Activated CD4-positive, CD25-positive, alpha-beta regulatory T cell treated with anti-CD3 and anti-CD28 coated beads, Interleukin-2, amount 50 U/mL, for 16 hours (primary cell): ENCODE data around the gene SEC63.
A peak's percentile ranks its signal among the peaks of the same experiment; 100 is the strongest.
"Not testable (repeated sequence)": the region's sequence is repeated elsewhere in the genome, so short reads cannot be mapped to it uniquely, and the experiment has no call there.

ENCODE experiments used
- DNase-seq: peaks from one replicate; pipeline ENCODE4 v3.0.0-alpha.2; 2020; ENCODE audit warnings: low read depth, low spot score

Gene SEC63

DNA sequence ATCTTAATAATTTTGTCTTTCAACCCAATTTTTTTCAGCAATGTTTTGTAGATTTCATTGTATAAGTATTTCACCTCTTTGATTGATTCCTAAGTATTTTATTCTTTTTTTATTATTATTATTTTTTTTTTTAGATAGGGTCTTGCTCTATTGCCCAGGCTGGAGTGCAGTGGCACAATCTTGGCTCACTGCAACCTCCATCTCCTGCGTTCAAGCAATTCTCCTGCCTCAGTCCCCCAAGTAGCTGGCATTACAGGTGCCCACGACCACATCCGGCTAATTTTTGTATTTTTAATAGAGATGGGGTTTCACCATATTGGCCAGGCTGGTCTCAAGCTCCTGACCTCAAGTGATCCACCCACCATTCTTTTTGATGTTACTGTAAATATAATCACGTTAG is 97.0 kb downstream of the SEC63 start:
- not testable (repeated sequence) for DNase-seq

DNA sequence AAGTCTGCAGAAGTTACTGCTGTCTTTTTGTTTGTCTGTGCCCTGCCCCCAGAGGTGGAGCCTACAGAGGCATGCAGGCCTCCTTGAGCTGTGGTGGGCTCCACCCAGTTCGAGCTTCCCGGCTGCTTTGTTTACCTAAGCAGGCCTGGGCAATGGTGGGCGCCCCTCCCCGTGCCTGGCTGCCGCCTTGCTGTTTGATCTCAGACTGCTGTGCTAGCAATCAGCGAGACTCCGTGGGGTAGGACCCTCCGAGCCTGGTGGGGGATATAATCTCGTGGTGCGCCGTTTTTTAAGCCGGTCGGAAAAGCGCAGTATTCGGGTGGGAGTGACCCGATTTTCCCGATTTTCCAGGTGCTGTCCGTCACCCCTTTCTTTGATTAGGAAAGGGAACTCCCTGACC is 97.9 kb downstream of the SEC63 start:
- not testable (repeated sequence) for DNase-seq

DNA sequence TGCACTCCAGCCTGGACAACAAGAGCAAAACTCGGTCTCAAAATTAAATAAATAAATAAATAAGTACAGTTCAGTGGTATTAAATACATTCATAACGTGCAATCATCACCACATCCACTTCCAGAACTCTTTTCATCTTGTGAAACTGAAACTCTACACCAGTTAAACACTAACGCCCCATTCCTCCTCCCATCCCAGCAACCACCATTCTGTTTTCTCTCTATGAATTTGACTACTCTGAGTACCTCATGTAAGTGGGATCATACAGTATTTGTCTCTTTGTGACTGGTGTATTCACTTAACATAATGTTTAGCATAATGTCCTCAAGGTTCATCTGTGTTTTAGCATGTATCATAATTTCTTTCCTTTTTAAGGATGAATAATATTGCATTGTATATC is 104.8 kb downstream of the SEC63 start:
- no peak for DNase-seq

DNA sequence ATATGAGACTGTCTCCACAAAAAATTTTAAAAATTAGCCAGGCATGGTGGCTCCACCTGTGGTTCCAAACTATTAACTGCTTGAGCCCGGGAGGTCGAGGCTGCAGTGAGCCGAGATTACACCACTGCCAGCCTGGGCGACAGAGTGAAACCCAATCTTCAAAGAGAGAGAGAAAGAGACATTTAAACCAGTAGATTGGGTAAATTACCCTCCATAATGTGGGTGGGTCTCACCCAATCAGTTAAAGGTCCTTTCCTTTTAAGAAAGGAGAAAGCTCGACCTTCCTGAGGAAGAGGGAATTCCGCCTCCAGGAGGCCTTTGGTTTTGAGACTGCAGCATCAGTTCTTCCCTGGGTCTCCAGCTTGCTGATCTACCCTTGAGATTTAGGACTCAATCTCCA is 108.7 kb downstream of the SEC63 start:
- DNase-seq, result no peak

DNA sequence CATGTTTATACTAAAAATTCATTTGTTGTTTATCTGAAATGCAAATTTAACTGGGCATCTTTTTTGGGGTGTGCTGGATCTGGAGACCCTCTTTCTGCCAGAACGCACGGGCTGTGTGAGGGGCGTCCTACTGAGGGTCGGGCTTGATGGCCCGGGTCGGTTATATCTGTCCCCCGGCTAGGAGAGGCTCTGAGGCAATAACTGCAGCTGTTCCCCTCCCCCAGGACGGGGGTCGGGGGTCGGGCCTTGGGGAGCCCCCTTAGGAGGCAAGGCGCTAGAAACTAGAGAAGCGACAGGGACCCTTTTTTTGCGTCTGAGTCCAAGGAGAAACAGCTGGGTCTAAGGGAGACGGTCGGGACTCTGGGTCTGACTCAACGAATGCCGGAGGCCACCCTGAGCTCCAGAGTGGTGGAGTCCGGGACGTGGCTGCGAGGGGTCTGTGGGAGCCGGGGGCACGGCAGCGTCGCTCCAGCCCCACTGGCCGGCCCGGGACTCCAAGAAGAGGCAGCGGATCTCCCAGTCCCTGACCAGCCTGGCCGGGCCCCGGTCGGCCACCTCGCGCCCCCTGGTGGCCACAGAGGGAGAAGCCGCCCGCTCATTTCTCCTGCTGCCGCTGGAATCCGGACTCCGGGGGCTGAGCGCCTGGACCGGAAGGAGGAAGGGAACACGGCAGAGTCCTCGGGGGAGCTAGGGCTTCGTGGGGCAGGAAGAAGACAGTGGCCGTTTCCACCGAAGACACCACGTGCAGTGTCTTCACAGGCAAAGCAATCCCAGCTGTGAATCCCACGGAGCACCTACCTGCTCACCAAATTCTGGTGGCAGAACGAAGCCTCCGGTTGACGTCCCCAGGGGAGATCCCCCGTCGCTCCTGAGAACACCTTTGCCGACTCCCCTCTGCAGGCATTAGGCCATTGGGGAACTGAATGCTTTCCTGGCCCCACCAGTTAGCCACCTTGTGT is 109.9 kb downstream of the SEC63 start:
- DNase-seq, result peak; percentile 50

DNA sequence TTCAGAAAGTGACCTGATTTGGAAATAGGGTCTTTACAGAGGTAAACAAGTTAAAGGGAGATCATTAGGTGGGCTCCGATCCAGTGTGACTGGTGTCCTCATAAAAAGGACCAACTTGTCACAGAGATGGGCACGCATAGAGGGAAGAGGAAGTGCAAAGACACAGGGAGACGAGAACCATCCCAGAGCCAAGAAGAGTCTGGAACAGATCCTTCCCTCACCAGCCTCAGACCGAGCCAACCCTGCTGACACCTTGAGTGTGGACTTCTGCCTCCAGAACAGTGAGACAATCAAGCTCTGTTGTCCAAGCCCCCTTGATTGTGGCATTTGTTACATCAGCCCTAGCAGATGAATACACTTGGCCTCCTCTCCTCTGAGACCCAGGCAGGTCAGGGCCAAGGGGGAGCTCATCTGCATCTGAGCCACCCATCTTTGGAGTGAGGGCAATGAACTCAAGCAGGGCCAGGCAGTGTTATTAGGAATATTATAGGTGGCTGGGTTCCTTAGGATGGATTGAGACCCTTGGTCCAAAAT is 111.7 kb downstream of the SEC63 start:
- no peak for DNase-seq

DNA sequence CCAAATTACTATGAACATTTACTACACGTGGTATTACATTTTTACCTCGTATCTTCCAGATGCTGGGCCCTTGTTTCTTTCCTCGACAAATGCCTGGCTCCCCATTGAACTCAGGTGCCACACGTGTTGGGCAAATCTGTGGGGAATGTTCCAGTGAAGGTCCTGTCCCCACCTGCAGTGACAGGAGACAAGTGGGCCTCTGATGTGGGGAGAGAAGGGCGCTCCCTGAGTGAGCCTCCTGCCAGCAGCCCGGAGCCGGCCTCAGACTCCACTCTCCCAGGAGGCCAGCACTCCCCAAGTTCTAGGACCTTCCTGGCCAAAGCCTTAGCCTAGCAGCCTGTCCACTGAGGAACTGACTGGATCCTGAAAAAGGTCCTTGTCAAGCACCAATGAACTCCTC is 112.2 kb downstream of the SEC63 start:
- no peak for DNase-seq

DNA sequence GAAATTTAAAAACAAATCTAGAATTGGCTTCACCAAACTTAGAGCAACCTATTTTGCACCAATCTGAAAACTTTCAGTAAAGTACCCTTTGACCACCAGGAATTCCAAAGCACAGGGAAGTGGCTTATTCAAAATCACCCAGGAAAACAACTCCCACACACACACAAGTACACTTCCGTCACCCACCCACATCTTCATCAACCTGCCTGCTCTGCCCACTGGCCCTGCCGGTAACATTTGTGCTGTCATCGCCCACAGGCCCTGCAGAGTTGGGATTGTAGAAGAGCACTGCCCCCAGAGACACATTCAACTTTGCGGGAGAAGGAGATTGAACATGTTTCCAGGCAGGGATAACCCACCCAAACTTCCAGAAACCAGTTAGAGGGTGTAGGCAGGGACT is 114.6 kb downstream of the SEC63 start:
- no peak for DNase-seq

DNA sequence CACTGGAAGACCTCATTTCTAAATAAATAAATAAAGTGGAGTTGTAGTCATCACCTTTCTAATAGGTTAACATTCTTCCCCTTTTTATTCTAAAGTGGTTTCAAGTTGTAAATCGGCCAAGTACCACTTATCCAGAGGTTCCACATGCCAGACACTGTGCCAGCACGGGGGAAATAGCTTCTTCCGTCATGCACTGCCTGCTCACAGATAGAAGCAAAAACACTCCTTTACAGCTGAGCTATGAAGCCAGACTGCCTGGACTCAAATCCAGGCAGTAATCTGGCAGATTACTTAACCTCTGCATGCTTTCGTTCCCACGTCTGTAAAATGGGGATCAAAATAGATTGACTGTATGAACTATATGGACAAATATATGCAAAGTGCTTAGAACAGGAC is 116.7 kb downstream of the SEC63 start:
- DNase-seq, result no peak

DNA sequence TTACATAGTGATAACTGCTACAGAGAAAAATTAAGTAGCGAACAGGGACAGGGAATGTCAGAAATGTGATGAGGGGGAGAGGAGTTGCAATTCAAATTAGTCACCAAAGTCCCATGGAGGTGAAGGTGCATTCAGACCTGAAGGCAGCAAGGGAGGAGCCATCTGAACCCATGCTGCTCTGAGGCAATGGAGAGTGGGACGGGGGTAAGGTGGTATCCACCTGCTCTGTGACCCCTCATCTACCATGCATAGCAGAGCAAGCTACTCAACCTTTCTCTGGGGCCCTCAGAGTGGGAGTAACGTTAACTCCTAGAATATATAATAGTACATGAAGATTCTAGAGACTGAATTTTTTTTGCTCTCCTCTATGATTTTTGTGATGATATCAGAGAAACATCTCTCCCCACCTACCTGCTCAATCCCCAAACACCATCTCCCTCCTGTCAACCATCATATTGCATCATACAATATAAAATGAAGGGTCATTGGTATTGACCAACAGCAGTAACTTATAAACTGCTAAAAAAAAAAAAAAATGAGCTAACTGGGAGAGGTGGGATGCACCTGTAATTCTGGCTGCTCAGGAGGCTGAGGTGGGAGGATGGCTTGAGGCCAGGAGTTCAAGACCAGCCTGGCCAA is 117.3 kb downstream of the SEC63 start:
- DNase-seq, result no peak

DNA sequence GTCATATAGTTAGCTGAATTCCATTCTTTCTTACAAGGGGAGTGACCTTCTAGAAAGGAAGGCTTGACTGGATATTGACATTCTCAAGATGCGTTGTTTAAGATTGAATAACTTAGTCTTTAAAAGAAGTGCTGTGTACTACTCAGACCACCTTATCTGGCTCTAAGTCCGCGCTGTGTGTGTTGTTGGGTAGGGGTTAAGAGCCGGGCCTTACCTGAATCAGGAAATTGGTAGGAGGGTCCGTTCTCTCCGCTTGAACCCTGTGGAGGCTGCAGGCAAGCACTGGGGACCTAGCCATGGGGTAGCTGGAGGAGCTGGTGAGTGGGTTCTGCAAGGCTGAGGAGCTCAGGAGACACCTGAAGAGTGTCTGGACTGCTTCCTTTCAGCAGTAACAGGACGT is 124.9 kb downstream of the SEC63 start:
- DNase-seq, result no peak

DNA sequence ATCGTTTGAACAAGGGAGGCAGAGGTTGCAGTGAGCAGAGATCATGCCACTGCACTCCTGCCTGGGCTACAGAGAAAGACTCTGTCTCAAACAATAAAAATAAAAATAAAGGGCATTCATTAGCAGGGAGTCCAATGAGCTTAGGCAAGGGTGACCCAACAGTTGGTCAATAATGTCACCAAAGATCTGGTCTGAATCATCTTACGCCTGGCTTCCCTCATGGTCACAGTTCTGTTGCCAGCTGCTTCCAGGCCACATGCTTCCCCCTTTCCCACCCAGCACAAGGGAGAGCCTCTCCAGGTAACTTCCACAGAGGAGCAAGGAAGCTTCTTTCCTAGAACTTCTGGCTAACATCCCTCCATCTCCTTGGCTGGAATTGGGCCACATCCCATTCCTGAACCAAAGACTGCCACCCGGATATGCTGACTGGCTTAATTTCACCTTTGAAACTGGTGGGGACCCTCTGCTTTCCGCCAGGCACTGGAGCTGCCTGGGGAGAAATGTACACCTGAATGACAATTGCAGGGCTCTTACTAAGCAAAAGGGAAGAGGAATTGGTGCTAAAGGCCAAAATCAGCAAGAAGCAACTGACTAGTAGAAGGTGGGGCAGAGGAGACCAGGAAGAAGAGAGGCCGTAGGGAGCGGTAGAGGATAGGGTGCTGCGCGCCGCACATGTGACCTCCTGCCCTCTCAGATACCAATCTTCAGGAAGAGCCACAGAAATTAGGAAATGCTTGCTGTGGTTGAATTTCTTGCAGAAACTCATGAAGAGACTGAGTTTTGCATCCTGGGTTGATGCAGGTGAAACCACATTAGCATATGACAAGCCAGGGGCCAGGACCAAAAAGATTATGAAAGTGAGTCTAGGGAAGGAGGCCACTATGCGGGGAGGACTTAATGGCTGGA is 125.6 kb downstream of the SEC63 start:
- no peak for DNase-seq

DNA sequence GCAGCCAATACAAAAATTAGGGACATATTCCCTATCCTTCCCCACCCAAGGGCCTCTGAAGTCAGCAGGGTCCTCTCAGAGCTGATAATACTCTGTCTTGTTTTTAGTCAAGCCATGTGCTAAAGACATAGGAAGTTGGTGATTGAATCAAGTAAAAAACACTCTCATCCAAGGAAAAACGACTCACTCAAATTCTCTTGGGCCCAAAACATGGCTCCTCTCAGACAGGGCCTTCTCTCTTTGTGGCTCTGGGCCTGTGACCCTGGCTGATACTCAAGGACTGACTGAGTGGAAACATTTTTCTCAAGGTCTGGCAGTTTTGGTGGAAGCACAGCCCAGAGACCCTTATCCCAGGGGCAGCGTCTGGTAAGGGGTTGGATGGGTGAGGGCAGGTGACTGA is 127.9 kb downstream of the SEC63 start:
- DNase-seq, result no peak

DNA sequence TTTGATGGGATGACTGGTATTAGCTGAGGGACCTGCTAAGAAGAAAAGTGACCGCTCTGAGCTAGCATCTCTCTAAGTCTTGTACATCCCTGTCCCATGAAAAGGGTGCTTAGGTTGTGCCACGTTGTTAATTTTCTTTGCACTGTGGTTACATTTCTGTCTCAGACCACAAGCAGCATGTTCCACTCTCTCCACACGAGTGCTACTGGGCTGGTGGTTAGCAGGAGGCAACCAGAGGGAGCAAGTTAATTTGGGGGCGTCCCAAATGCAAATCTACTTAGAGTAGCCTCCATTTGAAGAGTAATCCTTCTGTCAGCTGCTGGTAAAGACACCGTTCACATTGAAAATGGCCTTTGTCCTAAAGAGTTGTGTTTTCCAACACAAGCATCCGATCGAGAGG is 130.5 kb downstream of the SEC63 start:
- no peak for DNase-seq

DNA sequence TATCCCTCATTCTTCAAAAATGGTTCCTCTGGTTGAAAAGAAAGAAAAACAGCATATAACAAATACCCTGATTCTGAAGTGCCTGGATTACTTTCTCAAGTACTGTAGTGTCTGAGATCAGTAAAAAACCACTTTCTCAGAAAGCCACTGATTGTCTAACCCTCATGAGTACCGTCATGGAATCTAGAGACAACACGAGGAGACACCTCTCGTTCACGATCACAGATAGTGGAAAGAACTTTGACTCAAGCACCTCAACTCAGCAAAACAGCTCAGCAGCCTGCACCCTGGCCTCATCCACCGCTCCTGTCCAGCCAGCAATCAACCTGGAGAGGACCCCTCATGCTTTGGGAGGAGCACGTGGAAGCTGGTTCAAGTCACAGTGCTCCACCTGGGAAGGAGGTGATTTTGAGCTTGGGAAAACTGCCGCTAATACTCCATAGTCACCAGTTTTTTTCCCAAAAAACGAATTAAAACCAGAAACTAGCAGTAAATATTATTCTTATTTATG is 134.9 kb downstream of the SEC63 start:
- DNase-seq, result peak; percentile 19

DNA sequence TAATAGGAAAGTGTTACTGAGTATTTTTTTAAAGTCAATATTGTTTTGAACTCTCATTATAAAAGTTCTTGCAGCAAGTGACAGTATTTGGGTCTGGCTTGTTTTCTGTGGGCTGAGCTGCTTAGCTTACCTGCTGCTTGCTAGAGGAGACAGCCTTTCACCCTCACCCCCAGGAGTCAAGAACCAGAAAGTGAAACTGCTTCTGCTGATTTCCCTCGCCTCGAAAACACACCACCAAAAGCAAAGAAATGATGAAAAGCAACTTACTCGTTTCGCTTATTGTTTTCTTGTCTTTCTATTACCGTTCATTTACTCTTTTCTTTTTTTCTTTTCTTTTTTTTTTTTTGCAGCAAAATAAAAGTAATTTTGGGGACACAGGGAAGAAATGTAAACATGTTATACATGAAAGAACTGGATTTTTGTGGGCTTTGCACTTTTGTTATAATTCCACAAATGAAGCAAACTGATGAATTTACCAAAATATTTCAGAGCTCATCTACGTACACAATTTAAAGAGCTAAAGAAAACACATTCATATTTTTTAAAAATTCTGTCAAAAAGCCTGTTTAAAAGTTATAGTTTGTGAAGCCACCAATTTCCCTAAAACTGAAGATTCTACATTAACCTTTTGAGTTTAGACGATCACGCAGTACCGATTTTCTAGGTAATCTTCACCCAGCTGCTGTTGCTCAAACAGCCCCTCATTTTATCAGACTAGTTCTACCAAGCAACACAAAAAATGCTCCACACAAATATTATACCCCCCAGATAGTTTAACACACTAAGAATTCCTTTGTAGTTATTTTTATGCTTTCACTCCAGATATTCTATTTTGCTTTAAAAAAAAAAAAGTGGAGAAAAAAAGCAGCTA is 135.6 kb downstream of the SEC63 start:
- peak; percentile 16 for DNase-seq

DNA sequence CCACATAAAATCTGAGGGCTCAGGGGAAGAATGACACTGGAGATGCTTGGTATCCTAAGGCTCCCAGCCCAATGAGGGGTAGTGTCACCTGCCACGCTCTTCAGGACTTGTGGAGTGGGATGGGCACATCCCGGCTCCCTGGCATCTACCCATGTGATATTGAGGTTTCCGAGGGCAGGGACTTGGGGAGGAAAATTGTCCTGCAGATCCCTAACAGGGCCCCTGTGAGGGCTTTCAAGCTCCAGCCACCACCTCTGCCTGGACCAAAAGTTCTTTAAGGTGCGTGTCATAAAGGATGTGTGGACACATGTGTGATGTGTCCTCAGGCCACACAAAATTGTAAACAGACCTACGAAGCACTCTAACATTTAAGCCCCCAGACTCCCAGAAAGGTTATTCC is 136.4 kb downstream of the SEC63 start:
- no peak for DNase-seq

DNA sequence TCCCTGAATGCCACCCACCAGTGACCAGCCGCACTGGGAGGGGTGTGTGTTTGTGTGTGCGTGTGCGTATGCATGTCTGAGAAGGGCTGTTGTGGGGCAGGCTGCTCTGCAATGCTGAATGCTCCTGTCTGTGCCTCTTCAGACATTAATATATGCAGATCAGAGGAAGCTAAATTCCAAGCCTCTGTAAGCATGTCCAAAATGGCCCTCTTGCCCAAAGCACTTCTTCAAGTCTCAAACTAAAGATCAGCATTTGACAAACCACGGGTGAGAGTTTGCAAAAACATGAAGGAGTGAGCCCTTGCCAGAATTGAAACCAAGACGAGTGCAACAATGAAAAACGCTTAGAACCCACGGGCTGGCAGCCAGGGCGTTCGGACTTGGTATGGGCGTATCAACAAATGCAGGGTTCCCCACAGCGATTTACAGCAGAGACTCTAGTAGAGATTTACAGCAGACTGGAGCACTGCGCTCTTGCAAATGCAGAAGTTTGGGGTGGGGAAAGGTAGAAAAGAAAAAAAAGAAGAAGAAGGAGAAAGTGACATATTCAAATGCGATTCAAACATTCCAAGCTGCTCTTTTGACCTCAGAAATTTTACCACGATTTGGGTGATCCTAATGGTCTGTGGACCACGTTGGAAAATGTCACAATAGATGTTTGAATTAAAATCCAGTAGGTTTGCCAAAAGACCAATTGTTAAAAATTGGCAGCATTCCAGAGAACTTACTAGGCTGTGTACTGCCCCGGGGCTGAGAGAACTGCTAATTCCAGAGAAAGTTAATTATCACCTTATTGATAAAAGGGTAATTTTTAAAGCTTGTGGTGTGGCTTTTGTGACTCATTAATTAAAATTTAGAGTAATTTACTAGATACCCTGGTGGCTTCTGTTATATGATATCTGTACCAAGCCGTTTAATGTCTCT is 137.4 kb downstream of the SEC63 start:
- DNase-seq, result no peak

DNA sequence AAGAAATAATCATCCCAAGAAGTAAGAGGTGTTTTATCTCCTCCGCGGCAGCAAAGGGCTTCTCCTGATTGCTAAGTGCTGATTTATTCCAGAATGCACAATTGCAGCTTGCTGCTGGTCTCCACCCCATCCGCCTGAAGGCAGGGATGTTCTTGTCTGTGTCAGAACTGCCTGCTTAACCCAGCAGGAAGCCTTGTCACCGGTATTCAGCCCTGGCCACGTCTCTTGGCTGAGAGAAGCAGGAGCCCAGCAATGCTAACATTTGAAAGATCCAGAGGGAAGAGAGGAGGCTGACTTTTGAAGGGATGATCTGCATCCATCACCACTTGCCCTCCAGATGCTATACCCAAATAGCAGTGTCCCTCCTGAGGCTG is 138.1 kb downstream of the SEC63 start:
- DNase-seq, result no peak

DNA sequence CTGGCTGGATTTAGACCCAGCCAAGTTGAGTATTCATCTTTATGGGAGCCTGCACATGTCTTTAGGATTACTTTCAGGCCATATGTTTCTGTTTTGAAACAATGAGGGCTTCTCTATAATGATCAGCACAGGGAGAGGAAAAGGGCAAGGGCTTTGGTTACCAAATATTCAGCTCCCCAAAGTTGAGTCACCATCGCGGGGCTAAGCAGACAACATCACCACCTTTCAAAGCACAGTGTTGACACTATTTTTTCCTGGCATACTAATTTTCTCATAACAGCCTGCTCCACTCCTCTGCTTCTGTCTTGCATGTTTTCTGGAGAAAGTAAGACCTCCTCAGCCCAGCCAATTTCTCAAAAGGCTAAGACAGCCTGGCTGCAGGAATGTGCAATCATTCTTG is 138.8 kb downstream of the SEC63 start:
- DNase-seq, result no peak
